Fibroblast of skin of left quadriceps (primary cell): ENCODE data around the gene RPP40.
A peak's percentile ranks its signal among the peaks of the same experiment; 100 is the strongest.
"Not testable (repeated sequence)": the region's sequence is repeated elsewhere in the genome, so short reads cannot be mapped to it uniquely, and the experiment has no call there.

Source experiments
- DNase-seq, 2 experiments: peaks; one replicate each; pipeline ENCODE4 v3.0.0-alpha.2; 2013; ENCODE audit warnings: low read depth in 2 of 2

Gene RPP40, protein sequence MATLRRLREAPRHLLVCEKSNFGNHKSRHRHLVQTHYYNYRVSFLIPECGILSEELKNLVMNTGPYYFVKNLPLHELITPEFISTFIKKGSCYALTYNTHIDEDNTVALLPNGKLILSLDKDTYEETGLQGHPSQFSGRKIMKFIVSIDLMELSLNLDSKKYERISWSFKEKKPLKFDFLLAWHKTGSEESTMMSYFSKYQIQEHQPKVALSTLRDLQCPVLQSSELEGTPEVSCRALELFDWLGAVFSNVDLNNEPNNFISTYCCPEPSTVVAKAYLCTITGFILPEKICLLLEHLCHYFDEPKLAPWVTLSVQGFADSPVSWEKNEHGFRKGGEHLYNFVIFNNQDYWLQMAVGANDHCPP

DNA sequence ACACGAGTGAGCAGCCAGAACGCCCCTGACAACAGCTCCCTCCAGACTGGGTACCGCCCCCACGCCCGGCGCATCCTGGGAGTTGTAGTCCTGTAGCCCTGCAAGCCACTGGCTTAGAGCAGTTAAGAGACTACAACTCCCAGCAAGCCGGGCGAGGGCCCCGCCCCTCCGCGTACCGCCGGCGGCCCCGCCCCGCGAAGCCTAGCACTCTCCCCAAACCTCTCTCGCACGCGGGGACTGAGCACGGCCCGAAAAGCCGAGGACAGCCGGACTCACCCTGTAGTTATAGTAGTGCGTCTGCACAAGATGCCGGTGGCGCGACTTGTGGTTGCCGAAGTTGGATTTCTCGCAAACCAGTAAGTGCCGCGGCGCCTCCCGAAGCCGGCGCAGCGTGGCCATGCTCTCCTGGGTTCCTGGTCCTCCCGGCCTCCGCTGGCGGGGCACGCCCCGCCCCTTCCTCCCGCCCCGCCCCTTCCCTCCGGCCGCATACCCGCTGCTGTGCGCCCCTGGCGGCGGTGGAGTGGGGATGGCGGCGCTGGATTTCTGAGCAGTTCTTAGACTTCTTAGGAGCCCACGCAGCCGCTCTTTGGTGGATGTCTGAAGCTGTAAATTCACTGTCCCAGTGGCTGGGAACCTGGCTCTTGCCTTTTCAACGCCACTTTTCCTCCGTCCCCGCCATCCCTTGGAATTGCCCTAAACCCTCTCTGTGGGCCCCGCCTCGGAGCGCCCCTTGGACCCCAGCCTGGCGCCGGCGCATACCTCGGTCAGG lies at the start of gene RPP40:
TSS of gene RPP40 (minus strand) at position 434 of the 769 bp plus-strand sequence. CDS start at position 399, 35 bp downstream.
- DNase-seq = peak; percentile 94 to 95

- peak; percentile 34 to 38 for DNase-seq
These were observed 49.2 kb upstream of the RPP40 start for GRCh38 chr6:5053038-5053437.

DNA sequence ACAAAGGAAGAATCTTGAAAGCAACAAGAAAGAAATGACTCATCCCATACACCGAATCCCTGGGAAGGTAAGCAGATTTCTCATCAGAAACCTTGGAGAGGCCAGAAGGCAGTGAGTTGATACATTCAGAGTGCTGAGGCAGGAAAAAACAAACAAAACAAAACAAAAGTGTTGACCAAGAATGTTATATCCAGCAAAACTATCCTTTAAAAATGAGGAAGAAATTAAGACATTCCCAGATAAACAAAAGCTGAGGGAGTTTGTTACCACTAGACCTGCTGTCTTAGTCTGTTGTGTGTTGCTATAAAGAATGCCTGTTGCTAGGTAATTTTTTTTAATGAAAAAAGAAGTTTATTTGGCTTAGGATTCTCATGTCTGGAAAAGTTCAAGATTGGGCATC lies 47.6 kb upstream of the RPP40 start:
- DNase-seq = no peak

DNA sequence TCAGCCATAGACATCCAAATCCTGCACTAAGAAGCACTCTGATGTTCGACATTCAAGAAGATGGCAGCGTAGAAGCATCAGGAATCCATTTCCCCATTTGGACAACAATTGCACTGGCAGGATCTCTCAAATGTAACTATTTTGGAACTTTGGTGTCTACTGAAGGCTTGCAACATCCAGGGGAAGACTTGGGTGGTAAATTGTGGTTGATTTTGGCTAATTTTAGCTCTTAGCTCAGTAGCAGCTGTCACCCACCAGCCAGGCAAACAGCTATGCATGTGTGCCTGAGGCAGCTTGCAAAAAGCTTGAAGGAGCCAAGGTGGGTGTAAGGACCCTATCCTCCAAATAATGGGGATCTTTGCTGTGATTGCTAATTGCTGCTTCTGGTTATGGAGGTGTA lies 46.2 kb upstream of the RPP40 start:
- no peak for DNase-seq

GRCh38 chr6:5046430-5046829 lies 42.6 kb upstream of the RPP40 start:
- no peak for DNase-seq

GRCh38 chr6:5045416-5045815 lies 41.6 kb upstream of the RPP40 start:
- DNase-seq = no peak

- DNase-seq = no peak
These were observed 41.0 kb upstream of the RPP40 start for GRCh38 chr6:5044866-5045265.

DNA sequence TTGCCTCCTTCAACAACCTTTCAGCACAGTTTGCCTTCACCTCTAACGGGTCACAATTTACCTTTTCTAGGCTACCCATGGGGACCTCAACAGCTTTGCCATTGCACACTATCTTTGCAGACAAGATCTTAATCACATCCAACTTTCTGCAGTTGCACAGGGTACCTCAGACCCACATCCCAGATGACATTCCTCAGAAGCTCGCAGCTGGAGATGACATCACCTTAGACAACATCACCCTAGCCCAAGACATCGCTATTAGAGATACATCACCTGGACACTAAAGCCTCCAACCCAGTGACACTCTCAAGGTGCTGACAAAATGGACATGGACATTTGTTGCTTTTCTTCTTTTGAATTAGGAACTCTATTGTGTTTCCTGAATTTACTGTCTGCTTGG lies 38.6 kb upstream of the RPP40 start:
- no peak for DNase-seq

GRCh38 chr6:5041955-5042354 lies 38.1 kb upstream of the RPP40 start:
- DNase-seq = no peak

DNA sequence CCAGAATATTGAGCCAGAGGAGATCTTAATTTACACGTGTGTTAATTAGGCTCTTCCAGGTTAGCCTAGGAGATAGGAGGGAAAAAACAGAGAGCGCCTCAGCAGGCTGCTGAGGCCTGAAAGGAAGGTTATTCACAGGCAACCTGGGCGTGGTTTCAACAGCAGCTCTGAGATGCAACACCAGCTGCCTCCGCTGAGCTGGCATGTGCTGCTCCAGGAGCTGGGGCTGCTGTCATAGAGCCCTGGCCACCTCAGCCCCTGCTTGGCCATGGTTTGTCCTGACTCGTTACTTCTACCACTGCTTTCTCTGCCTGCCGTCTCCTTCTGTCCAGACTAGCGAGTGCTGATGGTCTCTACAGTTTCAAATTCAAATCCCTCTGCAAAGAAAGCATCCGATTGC lies 32.4 kb upstream of the RPP40 start:
- DNase-seq = no peak

DNA sequence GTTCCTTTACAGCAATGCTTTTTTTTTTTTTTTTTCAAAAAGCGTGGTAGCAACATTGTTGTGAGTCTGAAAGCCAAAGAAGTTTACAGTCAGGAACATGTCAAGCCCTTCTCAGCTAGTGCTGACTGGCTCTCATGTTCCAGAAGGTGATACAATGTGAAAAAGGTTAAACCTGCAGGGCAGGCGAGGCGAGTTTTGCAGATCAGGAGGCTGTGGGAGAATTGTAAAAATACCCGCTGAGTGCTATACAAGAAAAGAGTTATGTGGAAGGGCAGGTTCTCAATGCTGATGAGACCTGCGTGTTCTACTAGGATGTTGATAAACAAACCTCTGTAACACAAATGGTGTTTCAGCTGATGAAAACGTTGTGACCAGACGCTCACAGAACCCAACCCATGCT lies 30.9 kb upstream of the RPP40 start:
- no peak for DNase-seq

- DNase-seq = no peak
These were observed 30.5 kb upstream of the RPP40 start for GRCh38 chr6:5034328-5034727.

DNA sequence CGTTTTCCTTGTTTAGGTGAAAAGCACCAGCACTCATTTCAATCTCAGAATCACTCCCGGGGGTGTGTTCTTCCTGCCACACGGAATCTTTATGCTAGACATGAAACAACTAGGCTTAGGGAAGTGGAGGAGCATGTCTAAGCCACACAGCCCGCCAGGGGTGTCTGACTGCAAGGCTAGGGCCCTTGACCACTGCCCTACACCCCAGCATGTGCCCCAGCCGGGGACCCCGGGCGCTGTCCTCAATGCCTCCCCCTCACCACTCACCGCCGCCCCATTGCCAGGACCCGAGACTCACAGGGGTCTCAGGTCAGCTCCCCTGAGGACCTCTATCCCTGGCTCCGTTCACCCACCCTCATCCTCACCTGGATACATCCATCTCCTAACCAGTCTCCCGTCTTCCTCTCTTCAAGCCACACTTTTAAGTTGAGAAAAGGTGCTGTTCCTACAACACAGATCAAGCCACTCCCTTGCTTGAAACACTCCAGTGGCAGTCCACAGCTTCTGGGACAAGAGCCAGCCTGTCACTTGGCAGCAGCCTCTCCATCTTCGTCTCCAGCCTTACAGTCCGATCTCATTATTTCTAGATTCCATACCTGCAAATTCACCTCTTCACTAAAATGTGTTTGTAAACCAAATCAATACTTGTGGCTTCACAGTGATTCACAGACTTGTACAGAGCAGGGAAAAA lies 29.5 kb upstream of the RPP40 start:
- not testable (repeated sequence) for DNase-seq

DNA sequence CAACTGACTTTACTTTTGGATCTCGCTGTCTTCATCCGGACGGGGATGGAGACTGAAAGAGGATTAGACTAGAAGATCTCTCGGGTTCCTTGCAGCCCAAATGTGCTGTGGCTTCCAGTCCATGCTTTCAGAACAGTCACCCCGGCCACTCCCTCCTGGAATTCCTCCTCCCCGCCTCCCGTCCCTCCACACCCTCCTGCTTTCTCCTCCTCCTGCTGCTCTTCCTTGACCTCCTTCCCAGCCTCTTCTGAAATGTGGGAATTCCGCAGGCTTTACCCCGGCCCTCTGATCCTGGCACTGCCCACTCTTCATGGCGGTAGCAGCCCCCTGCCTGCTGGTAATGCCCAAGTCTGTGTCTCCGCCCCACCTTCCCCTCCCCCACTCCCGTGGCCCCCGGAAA lies 28.9 kb upstream of the RPP40 start:
- not testable (repeated sequence) for DNase-seq

DNA sequence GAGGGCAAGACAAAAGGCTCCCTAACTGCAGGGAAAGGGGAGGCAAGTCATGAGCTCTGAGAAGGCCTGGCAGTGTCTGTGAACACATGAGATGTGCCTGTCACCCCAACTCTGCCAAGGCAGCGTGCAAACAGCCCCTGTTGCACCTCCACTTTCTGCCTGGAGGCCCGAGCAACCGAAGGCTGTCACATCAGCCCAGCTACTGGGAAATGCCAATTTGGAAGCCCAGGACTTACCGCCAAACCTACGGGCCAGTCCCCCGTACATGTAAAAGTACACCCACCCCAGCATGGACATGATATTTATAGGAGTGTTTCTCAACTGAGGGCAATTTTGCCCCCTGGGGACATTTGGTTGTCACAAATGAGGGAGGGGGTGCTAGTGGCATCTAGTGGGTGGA lies 27.3 kb upstream of the RPP40 start:
- no peak for DNase-seq

DNA sequence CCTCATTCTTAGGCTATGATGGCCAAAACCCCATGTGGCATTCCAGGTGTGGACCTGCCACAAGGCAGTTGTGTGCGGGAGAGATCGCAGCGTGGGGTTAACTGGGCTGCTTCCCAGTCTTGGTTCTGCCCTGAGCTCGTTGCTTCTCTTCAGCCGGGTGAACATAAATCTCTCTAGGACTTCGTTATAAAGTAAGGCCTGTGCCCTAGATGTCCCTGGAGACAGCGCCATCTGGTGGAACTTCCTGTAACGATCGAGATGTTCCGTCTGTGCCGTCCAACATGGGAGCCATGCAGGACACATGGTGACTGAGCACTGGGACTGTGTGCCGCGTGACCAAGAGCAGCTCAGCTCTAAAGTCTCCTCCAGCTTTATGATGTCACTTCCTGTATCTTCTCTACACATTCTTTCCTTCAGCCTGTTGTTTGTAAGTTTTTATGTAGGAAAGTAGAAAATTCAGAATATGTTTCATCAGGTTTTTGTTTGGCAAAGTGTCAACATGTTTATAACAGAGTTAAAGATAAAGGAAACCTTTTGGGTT lies 26.8 kb upstream of the RPP40 start:
- peak; percentile 51 to 59 for DNase-seq

DNA sequence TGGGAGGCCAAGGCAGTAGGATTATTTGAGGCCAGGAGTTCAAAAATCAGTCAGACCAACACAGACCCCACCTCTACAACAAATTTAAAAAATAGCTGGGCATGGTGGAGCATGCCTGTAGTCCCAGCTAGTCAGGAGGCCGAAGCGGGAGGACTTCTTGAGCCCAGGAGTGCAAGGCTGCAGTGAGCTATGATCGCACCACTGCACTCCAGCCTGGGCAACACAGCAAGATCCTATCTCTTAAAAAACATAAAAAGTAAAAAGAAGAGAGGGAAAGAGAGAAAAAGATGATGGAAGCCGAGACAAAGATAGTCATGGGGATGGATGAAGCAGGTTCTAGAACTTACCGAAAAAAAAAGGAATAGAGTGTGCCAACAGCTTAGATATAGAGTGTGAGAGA lies 25.8 kb upstream of the RPP40 start:
- DNase-seq = no peak

DNA sequence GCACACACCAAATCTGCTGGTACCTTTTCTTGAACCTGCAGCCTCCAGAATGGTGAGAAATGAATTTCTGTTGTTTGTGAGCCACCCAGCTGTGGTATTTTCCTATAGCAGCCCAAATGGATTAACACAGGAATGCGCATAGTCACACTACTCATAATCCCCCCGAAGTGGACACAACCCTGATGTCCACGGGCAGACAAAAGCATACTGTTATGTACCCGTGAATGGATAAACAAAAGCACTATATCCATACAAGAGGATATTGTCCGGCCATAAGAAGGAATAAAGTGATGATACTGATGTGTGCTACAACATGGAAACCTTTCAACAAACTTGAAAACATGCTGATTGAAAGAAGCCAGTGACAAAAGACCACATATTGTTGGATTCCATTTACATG lies 25.1 kb upstream of the RPP40 start:
- no peak for DNase-seq

DNA sequence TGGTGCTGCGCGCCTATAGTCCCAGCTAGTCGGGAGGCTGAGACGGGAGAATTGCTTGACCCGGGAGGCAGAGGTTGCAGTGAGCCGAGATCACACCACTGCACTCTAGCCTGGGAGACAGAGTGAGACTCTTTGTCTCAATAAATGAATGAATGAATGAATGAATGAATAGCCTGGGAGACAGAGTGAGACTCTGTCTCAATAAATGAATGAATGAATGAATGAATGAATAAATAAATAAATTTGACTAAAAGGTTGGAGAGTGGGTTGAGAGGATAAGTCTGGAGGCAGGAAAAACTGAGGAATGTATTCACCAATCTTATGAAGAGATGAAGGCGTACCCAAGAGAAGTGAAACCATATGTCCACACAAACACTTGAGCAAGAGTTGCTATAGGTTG lies 24.5 kb upstream of the RPP40 start:
- DNase-seq = no peak

GRCh38 chr6:5025911-5026819 lies 22.3 kb upstream of the RPP40 start:
- peak in 1 of 2 experiments; percentile 23 for DNase-seq

DNA sequence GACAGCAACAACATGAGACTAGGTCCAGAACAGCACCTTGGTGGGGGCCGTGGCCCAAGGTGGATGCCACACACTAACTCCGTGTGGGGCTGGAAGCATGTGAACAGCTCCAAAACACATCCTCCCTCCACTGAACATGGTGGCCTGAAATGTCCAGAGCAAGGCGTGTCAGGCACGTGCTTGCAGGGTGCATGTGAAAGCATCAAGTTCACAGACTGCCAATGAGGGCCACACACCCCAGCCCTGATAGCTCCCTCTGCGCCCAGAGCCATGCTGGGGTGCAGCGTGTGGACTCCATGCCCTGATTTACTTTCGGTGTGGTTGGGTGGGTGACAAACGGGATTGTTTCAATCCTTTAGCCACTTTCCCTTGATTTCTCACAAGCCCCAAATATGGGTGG lies 20.1 kb upstream of the RPP40 start:
- no peak for DNase-seq
